Measurements from ENCODE around the gene SHLD2. TPM values are rescaled to one million over a fixed set of nuclear protein-coding genes. Genes with fewer than 3 reads are reported as not detected.
"Not testable (repeated sequence)": the region's sequence is repeated elsewhere in the genome, so short reads cannot be mapped to it uniquely, and the experiment has no call there.

The SHLD2 gene
- total RNA-seq, 1 donor from 2014 or later: 19.3 TPM

- not testable (repeated sequence) for H3K4me1 ChIP-seq (ENCODE audit: control insufficient read depth in 3 of 3, insufficient read depth in 3 of 3, low read length in 3 of 3); H3K4me3 ChIP-seq (ENCODE audit: low read length in 3 of 3); H3K36me3 ChIP-seq (ENCODE audit: control insufficient read depth in 3 of 3, insufficient read depth in 3 of 3, low read length in 3 of 3); H3K27ac ChIP-seq (ENCODE audit: low read depth, low read length); H3K27me3 ChIP-seq (ENCODE audit: control insufficient read depth in 3 of 3, insufficient read depth in 3 of 3, low read length in 3 of 3); H3K9ac ChIP-seq (ENCODE audit: low read depth in 1 of 3, low read length in 3 of 3); H3K9me3 ChIP-seq (ENCODE audit: control insufficient read depth in 3 of 3, low read length in 3 of 3)
Measured at GRCh38 chr10:87142230-87143108, 47.5 kb downstream of the SHLD2 start.

GRCh38 chr10:87143109-87143418, 48.1 kb downstream of the SHLD2 start:
- not testable (repeated sequence) for H3K27ac ChIP-seq (ENCODE audit: low read depth, low read length); H3K36me3 ChIP-seq (ENCODE audit: control insufficient read depth in 3 of 3, insufficient read depth in 3 of 3, low read length in 3 of 3); H3K4me1 ChIP-seq (ENCODE audit: control insufficient read depth in 3 of 3, insufficient read depth in 3 of 3, low read length in 3 of 3)

GRCh38 chr10:87145598-87145997, 50.6 kb downstream of the SHLD2 start:
- H3K27ac ChIP-seq (ENCODE audit: low read depth, low read length); H3K4me1 ChIP-seq (ENCODE audit: control insufficient read depth in 3 of 3, insufficient read depth in 3 of 3, low read length in 3 of 3); H3K4me3 ChIP-seq (ENCODE audit: low read length in 3 of 3); H3K36me3 ChIP-seq (ENCODE audit: control insufficient read depth in 3 of 3, insufficient read depth in 3 of 3, low read length in 3 of 3); H3K9me3 ChIP-seq (ENCODE audit: control insufficient read depth in 3 of 3, low read length in 3 of 3); H3K27me3 ChIP-seq (ENCODE audit: control insufficient read depth in 3 of 3, insufficient read depth in 3 of 3, low read length in 3 of 3); H3K9ac ChIP-seq (ENCODE audit: low read depth in 1 of 3, low read length in 3 of 3): not testable (repeated sequence)

More at GRCh38 chr10:87143109-87143418, 48.1 kb downstream of the SHLD2 start:
- H3K27me3 ChIP-seq (ENCODE audit: control insufficient read depth in 3 of 3, insufficient read depth in 3 of 3, low read length in 3 of 3); H3K4me3 ChIP-seq (ENCODE audit: low read length in 3 of 3); H3K9me3 ChIP-seq (ENCODE audit: control insufficient read depth in 3 of 3, low read length in 3 of 3); H3K9ac ChIP-seq (ENCODE audit: low read depth in 1 of 3, low read length in 3 of 3): not testable (repeated sequence)

- not testable (repeated sequence) for H3K36me3 ChIP-seq (ENCODE audit: control insufficient read depth in 3 of 3, insufficient read depth in 3 of 3, low read length in 3 of 3); H3K27me3 ChIP-seq (ENCODE audit: control insufficient read depth in 3 of 3, insufficient read depth in 3 of 3, low read length in 3 of 3); H3K4me1 ChIP-seq (ENCODE audit: control insufficient read depth in 3 of 3, insufficient read depth in 3 of 3, low read length in 3 of 3); H3K4me3 ChIP-seq (ENCODE audit: low read length in 3 of 3); H3K27ac ChIP-seq (ENCODE audit: low read depth, low read length); H3K9ac ChIP-seq (ENCODE audit: low read depth in 1 of 3, low read length in 3 of 3); H3K9me3 ChIP-seq (ENCODE audit: control insufficient read depth in 3 of 3, low read length in 3 of 3)
Measured at GRCh38 chr10:87149020-87149609, 54.1 kb downstream of the SHLD2 start.

GRCh38 chr10:87151516-87151915, 56.5 kb downstream of the SHLD2 start:
- not testable (repeated sequence) for H3K4me3 ChIP-seq (ENCODE audit: low read length in 3 of 3); H3K36me3 ChIP-seq (ENCODE audit: control insufficient read depth in 3 of 3, insufficient read depth in 3 of 3, low read length in 3 of 3); H3K27me3 ChIP-seq (ENCODE audit: control insufficient read depth in 3 of 3, insufficient read depth in 3 of 3, low read length in 3 of 3); H3K4me1 ChIP-seq (ENCODE audit: control insufficient read depth in 3 of 3, insufficient read depth in 3 of 3, low read length in 3 of 3); H3K9ac ChIP-seq (ENCODE audit: low read depth in 1 of 3, low read length in 3 of 3); H3K27ac ChIP-seq (ENCODE audit: low read depth, low read length); H3K9me3 ChIP-seq (ENCODE audit: control insufficient read depth in 3 of 3, low read length in 3 of 3)

GRCh38 chr10:87156841-87157240, 61.8 kb downstream of the SHLD2 start:
- not testable (repeated sequence) for H3K4me3 ChIP-seq (ENCODE audit: low read length in 3 of 3); H3K36me3 ChIP-seq (ENCODE audit: control insufficient read depth in 3 of 3, insufficient read depth in 3 of 3, low read length in 3 of 3); H3K9me3 ChIP-seq (ENCODE audit: control insufficient read depth in 3 of 3, low read length in 3 of 3); H3K4me1 ChIP-seq (ENCODE audit: control insufficient read depth in 3 of 3, insufficient read depth in 3 of 3, low read length in 3 of 3); H3K27ac ChIP-seq (ENCODE audit: low read depth, low read length); H3K27me3 ChIP-seq (ENCODE audit: control insufficient read depth in 3 of 3, insufficient read depth in 3 of 3, low read length in 3 of 3); H3K9ac ChIP-seq (ENCODE audit: low read depth in 1 of 3, low read length in 3 of 3)

GRCh38 chr10:87157821-87158220, 62.8 kb downstream of the SHLD2 start:
- not testable (repeated sequence) for H3K4me1 ChIP-seq (ENCODE audit: control insufficient read depth in 3 of 3, insufficient read depth in 3 of 3, low read length in 3 of 3)

GRCh38 chr10:87162703-87163293, 67.8 kb downstream of the SHLD2 start:
- not testable (repeated sequence) for H3K27me3 ChIP-seq (ENCODE audit: control insufficient read depth in 3 of 3, insufficient read depth in 3 of 3, low read length in 3 of 3); H3K4me3 ChIP-seq (ENCODE audit: low read length in 3 of 3); H3K36me3 ChIP-seq (ENCODE audit: control insufficient read depth in 3 of 3, insufficient read depth in 3 of 3, low read length in 3 of 3); H3K27ac ChIP-seq (ENCODE audit: low read depth, low read length); H3K9ac ChIP-seq (ENCODE audit: low read depth in 1 of 3, low read length in 3 of 3); H3K9me3 ChIP-seq (ENCODE audit: control insufficient read depth in 3 of 3, low read length in 3 of 3); H3K4me1 ChIP-seq (ENCODE audit: control insufficient read depth in 3 of 3, insufficient read depth in 3 of 3, low read length in 3 of 3)

More at GRCh38 chr10:87157821-87158220, 62.8 kb downstream of the SHLD2 start:
- not testable (repeated sequence) for H3K27me3 ChIP-seq (ENCODE audit: control insufficient read depth in 3 of 3, insufficient read depth in 3 of 3, low read length in 3 of 3); H3K36me3 ChIP-seq (ENCODE audit: control insufficient read depth in 3 of 3, insufficient read depth in 3 of 3, low read length in 3 of 3); H3K27ac ChIP-seq (ENCODE audit: low read depth, low read length); H3K4me3 ChIP-seq (ENCODE audit: low read length in 3 of 3); H3K9me3 ChIP-seq (ENCODE audit: control insufficient read depth in 3 of 3, low read length in 3 of 3); H3K9ac ChIP-seq (ENCODE audit: low read depth in 1 of 3, low read length in 3 of 3)

- H3K4me3 ChIP-seq (ENCODE audit: low read length in 3 of 3); H3K4me1 ChIP-seq (ENCODE audit: control insufficient read depth in 3 of 3, insufficient read depth in 3 of 3, low read length in 3 of 3); H3K27me3 ChIP-seq (ENCODE audit: control insufficient read depth in 3 of 3, insufficient read depth in 3 of 3, low read length in 3 of 3); H3K9ac ChIP-seq (ENCODE audit: low read depth in 1 of 3, low read length in 3 of 3); H3K36me3 ChIP-seq (ENCODE audit: control insufficient read depth in 3 of 3, insufficient read depth in 3 of 3, low read length in 3 of 3); H3K9me3 ChIP-seq (ENCODE audit: control insufficient read depth in 3 of 3, low read length in 3 of 3); H3K27ac ChIP-seq (ENCODE audit: low read depth, low read length): not testable (repeated sequence)
Measured at GRCh38 chr10:87163414-87163813, 68.4 kb downstream of the SHLD2 start.

- H3K9ac ChIP-seq (ENCODE audit: low read depth in 1 of 3, low read length in 3 of 3); H3K4me1 ChIP-seq (ENCODE audit: control insufficient read depth in 3 of 3, insufficient read depth in 3 of 3, low read length in 3 of 3); H3K4me3 ChIP-seq (ENCODE audit: low read length in 3 of 3); H3K36me3 ChIP-seq (ENCODE audit: control insufficient read depth in 3 of 3, insufficient read depth in 3 of 3, low read length in 3 of 3); H3K27ac ChIP-seq (ENCODE audit: low read depth, low read length); H3K9me3 ChIP-seq (ENCODE audit: control insufficient read depth in 3 of 3, low read length in 3 of 3); H3K27me3 ChIP-seq (ENCODE audit: control insufficient read depth in 3 of 3, insufficient read depth in 3 of 3, low read length in 3 of 3): not testable (repeated sequence)
Measured at GRCh38 chr10:87169857-87170256, 74.9 kb downstream of the SHLD2 start.

Data from skeletal muscle tissue (tissue), 4 donors.